GM19025 (cell line): ENCODE data around the gene RAB30.
"Not testable (repeated sequence)": the region's sequence is repeated elsewhere in the genome, so short reads cannot be mapped to it uniquely, and the experiment has no call there.

Source experiments
- ATAC-seq: cut with Tn5 transposase; IDR thresholded peaks from one replicate; pipeline ENCODE4 v1.9.1; 2021; ENCODE audit warnings: mild to moderate bottlenecking, low read depth, moderate library complexity; ENCODE audit not compliant: unreplicated experiment

The RAB30 gene

DNA sequence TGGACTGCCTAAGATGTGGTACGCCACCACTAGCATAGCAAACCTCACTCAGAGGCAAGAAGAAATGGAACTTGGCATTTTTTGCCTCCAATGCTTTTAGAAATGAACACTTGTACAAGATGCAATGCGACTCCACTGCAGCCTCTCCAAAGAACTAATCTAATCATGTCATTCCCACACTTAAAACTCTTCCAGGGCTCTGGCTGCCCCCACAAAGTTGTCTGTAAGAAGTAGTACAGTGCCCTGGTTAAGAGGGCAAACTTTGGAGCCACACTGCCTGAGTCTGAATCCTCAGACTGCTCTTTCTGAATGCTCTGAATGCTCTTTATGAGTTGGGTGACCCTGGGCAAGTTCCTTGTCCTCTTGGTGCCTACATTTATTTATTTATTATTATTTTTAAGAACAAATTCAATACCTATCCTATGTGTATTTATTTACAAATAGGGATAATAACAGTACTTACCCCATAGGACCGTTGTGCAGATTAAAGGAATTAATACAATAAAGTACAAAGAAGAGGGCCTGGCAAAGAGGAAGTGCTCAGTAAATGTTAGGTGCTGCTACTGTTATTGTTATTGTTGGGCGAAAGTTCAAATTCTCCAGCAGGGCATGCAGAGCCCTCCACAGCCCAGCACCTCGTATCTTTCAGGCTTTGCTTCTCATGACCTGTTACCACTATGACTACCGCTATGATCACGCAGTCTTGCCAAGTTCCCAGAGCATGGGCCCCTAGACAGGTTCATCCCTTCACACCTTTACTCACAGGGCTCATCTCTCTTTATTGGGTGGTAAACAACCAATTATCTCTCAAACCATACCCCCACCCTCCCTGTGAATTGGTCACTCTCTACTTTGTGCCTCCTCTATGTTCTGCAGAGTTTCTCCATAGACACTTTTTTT lies 59.3 kb downstream of the RAB30 start:
- ATAC-seq, result no peak

DNA sequence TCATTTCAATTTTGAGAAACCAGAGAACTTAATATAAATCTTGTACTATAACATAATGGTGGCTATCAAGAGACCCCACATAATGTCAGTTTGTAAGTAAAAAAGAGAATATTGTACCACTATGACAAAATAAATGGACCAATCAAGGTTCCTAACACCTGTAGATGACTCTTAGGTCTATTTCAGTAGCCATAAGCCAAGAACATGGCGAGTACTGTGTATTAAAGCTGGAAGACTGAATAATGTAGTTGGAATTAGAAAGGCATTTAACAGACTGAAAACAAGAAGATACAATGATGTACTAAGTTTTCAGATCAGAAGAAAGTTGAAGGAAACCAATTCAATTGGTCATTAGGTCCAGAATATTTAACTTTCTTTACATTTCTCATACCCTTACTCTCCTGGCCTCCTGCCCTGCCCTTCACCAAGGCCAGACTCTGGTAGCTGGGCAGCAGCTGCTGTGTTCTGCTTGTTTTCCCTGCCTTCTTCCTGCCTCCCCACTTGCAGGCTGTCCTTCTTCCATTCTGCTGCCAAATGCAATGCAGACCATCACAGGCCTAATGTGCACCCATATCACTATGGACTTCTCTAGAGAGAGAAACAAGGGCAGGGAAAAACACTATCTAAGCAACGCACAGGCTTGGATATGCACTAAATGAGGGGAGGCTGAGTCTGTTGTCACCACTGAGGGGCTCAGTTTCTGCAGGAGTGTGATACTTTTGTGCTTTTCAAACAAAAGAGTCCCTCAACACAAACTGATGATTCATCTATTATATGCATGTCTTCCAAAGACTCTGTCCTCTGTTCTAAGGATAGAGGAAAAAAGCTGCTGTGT lies 60.1 kb downstream of the RAB30 start:
- no peak for ATAC-seq

DNA sequence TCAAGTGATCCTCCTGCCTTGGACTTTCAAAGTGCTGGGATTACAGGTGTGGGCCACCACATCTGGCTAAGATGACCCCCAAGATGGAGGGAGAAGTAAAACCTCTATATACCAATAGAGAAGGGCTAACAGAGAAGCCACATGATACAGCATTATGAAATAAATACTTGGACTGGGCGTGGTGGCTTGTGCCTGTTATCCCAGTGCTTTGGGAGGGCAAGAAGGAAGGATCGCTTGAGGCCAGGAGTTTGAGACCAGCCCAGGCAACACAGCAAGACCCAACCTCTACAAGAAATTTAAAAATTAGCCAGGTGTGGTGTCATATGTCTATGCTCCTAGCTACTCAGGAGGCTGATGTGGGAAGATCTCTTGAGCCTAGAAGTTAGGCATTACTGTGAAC lies 61.7 kb downstream of the RAB30 start:
- ATAC-seq, result no peak

DNA sequence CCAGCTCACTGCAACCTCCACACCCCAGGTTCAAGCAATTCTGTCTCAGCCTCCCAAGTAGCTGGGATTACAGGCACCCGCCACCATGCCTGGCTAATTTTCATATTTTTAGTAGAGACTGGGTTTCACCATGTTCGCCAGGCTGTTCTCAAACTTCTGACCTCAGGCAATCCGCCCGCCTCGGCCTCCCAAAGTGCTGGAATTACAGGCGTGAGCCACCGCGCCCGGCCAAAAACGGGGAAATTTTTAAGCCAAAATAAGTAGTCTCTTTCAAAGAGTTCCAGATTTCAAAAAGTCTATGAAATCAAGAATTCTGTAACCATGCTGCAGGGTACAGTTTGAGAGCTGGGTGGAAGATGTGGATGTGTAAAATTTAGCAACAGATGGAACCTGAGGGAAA lies 62.6 kb downstream of the RAB30 start:
- not testable (repeated sequence) for ATAC-seq

DNA sequence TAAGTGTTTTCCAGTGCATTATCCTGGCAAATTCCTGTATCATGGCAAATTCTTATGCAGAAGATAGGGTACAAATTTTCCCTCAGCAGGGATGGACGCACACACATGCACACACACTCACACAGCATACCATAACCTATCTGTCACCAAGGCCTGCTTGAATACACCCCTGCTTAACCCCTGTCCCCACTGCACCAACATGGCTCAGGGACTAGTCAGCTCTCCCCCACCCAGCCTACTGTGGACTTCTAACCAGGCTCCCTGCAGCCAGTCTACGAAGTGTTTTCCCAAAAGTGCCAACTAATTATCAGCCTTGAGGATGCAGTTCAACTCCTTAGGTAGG lies 63.1 kb downstream of the RAB30 start:
- ATAC-seq, result no peak

DNA sequence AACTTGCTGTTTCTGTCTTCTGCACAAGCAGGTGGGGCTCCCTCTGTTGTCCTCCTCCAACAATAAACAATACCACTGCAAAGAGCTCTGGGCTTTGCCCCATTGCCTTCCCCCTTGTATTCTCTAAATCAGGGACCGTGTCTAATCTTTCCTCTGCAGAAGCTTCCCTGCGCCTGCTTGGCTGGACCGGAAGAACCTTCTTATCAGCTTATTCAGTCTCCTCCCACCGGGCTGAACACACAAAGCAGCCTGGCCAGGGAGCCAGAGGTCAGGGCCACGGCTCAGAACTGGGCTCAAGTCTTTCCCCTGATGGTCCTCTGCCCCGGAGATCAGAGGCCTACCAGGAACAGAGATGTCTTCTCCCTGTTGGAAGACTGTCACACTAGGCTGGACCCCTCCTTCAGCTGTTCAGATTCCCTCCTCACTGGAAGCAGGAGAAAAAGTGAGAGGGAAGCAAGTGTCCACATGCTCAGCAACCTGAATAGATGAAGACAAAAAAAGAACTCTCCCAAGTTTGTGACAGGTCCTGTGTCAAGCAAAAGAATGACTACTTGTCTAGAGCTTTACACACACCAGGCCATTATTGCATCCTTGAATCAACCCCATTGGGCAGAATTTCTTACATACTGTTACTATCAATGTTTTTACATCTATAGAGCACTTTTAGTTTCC lies 63.7 kb downstream of the RAB30 start:
- peak; percentile 38 for ATAC-seq

DNA sequence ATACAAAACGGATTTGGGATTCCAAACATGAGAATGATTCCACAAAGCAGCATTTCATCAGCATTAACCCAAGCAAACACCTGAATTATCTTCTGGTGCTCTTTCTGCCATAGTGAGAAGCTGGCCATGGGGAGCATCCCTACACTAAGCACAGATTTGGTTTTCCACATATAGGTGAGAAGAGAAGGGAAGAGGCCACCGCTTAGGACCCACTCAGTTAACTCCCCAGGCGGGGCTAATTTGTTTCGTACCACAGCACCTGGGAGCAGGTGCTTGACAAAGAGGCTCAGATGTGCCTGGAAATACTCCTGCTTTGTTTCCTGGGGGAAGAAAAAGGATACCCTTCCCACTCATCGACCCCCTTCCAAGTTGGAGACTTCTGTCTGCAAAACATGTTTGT lies 64.2 kb downstream of the RAB30 start:
- no peak for ATAC-seq

DNA sequence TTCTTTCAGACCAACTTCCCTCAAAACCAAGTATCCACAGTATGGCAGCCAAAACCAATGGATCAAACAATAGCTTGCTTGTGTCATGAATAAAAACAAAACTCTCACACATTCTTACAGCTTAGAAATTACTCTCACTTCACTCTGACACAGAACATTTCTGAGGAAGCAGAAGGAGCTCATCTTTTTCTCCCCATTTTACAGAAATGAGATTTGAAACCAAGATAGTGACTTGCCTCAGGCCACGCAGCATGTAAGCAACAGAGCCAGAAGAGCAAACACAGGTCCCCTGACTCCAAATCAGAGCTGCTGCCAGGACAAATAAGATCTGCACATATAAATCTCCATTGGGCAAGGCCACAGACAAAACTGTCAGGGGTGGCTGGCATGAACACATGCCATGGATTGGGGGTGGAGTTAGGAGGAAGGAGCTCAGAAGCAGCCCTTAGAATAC lies 64.8 kb downstream of the RAB30 start:
- peak; percentile 62 for ATAC-seq

DNA sequence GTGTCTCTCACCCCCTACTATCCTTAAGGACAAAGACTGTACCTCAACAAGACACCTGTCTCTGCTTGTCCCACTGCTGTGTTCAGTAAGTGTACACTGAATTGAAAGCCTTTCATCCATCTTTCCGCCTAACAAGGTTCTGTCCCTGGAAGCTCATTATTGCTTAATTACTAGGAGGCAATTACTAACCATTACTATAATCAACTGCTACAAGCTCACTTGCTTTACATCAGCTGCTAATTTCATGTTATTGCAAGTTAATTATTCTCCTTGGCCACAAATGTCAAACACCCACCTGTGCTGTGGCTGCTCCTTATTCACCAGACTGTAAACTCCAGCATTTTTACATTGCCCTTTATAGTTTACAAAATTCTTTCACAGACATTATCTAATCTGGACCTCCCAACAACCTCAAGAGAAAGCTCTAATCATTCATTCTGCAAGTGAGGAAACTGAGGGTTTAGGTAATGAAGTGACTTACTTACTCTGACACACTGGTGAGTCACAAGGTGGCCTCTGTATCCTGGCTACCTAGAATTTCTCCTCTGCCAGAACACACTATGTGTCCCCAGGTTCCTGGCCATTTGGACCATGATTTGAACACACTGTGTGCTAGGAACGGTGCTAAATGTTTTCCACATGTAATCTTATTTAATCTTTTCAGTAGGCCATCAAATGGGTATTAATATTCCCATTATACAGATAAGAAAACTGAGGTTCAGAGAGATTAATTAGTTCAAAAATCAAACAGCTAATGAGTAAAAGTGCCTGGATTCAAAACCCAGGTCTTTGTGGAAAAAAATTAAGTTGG lies 66.7 kb downstream of the RAB30 start:
- no peak for ATAC-seq

DNA sequence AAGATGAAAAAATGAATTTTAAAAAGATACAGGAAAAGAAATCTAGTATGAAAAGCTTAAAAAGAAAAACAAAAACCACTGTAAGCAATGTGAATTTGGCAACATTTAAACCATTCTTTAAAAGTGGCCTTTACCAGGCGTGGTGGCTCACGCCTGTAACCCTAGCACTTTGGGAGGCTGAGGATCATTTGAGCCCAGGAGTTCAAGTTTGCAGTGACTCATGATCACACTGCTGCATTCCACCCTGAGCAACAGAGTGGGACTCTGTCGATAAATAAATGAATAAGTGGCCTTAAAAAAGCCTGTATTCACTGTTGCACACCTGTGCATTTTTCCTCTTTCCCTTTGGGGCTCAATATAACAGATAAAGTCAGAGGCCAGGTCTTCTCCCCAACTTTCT lies 69.2 kb downstream of the RAB30 start:
- no peak for ATAC-seq

DNA sequence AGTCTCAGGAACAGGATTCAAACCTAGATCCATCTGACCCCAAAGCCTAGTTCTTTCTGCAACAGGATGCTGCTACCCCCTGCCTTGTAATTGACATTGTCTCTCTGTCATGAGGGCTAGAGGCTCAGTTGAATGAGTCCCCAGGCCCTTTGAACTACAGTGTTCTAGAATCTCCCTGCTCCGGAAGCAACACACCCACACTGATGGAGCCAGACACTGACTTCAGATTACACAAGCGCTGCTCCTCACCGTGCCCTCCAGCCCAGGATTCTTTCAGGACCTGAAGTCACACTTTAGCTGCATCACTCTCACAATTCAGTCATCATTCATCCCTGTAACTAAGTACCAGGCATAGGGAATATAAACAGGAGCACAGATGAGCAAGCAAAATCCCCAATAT lies 69.6 kb downstream of the RAB30 start:
- no peak for ATAC-seq

DNA sequence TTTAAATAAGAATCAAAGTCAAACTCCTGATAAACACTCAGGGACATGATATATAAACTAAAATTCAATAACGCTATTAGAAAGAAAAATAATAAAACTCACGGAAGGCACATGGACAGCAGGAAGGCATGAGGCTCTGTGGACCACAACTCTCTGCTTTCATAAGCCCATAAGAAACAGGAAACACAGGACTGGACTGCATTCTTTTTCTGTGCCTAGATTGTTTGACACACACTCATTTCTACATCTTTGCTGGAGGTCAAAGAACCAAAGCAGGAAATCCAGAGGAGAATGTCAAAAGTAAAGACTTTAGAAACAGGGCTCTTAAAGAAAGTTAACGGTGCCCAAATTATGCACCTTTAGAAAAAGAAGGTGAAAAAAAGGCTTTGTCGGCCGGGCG lies 71.3 kb downstream of the RAB30 start:
- ATAC-seq, result no peak

DNA sequence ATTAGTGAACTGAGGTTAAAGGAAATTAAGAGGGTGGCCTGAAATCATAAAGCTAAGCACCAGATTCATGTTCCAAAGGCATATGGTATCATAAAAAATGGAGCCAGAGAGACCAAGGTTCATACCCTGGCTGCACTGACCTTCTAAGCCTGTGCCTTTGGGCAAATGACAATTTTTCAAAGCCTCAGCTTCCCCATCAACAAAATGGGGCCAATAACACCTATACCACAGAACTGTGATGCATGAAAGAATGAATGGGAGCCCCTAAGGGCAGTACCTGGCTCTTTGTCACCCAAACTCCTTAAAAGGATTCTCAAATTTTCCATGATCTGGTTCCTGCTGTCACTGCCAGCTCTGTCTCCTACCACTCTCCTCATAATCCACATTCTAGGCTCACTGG lies 72.5 kb downstream of the RAB30 start:
- ATAC-seq, result no peak

DNA sequence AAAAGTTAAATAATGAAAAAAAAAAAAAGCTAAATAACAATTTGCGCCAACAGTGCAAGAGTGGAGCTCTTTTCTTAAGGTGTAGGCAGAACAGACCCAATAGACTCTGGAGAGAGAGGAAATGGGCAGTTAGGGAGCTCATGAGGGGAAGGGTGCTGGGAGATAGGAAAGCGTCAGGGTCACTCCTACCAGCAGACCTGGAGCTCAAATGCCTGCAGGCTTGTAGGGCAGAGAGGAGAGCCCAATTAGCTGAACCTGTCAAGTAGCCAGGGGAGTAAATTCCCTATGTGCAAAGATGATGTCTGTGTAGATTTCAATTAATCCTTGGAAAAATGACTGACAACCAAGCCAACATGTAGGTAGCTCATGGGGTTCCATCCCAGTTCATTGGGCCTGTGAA lies 73.0 kb downstream of the RAB30 start:
- ATAC-seq, result no peak

DNA sequence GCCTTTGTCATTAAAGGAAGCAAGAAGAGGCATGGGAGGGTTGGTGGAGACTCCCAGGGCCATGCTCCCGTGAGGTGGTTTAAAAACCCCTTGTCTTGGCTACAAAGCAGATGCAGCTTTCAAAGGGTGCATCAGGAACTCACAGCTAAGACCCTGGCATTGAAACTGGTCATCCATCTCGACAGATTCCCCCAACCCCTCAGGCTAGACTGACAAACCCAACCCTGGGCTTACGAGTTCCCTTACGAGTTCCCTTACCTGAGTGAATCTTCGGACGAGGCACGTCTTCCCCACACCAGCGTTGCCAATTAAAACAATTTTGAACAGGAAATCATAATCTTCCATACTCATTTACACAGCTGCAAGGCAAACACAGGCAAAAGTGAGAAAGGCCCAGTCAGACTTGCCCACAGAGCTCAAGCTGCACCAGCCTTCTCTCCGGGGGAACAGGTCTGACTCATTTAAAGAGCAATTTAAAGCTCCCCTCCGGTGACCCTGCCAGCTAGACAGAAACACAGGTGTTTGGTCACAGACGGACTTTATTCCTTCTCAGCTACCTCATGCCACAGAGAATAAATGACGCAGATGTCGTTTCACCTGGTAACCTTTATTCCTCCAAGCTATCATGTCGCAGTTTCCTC lies 74.6 kb downstream of the RAB30 start:
- peak; percentile 90 for ATAC-seq

DNA sequence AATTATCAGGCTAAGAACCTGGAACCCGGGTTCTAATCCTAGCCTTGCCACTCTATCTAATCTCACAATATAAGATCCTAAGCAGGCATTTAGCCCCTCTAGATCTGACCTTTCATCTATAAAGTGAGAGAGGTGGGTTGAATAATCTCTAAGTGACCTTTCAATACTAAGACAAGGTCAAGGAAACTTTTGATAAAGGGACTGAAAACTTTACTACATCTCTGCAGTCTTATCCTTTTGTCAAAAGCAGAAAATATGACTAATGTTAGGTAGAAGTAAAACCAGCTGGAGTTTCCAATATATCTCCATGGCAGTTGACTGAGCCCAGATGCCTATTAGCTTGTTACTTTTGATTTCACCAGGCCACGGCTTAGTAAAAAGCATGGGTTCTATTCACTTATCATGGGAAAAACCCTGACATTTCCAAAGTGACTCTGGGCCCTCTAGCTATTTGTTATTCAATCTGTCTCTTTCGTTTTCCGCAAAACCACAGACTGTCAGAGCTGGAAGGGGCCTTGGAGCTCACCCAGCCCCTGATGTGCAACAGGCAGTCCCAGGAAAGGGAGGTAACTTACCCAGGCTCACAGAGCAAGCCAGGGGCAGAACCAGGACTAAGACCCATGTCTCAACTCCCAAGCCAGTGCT lies 75.8 kb downstream of the RAB30 start:
- ATAC-seq, result peak; percentile 34

DNA sequence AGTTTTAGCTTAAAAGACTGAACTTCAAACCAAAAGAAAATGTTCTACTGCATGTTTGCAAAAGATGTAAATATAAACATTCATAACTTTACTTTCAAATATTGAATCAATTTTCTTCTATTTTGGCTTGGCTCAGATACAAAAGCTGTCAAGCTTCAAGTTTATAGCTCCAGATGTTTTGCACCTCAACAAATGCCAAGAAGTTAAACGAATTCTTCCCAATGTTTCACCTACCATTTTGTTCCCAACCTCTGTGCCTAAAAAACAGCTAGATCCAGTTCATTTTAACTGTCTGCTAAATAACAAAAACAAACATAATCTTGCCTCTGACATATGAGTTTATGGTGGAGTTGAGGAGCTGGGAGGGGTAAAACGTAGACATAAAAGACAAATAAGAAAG lies 76.5 kb downstream of the RAB30 start:
- ATAC-seq, result no peak

DNA sequence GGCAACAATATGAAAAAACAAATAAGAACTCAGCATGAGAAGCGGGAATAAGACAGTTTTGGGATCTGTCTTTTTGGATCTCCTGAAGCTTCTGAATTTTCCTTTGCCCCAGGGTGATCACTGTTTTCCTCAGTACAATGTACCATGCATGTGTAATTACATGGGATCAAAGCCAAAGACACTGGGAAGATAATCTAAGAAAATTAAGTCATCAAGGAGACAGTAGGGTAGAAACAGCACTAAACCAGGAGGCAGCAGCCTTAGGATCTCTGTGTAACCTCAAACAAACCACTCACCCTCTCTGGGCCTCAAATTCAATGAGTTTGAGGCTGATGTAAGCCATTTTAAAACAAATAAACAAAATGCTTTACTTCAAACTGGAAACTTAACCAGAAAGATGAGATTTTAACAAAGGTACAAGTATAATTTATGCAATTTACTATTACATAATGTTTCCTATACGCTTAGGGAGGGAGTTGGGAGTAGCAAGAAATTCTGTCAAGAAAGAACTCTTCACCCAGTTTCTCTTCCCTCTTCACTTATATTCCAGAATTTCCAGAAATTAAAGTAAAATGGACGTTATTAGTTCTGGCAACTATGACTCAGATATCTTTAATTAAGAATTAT lies 77.0 kb downstream of the RAB30 start:
- no peak for ATAC-seq

DNA sequence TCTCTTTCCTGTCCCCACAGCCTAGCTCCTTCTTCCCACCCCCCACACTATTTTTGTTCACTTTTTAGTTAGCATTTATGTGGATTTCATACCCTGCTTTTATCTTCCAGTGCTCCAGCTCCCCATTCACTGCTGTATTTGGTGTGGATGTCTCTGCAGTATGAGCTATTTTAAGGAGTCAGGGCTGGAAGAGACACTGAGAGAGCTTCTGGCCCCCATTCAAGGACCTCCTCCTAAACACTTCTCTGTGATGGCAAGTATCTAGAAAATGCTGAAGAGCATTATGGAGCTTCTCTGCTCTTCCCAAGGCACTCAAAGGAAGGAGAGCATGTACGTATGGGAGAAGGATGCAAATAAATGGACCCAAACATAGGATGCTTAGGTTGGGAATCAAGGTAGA lies 79.5 kb downstream of the RAB30 start:
- no peak for ATAC-seq
